ENCODE data around the gene KCNJ10.

GRCh38 chr1:160103658-160104408 is 33.9 kb upstream of the KCNJ10 start:
- TF ChIP-seq CTCF (conservative IDR thresholded peaks at IDR 0.05 in 1 of 2, IDR thresholded peaks at IDR 0.05 in 1 of 2; ENCODE audit: extremely low read depth in 1 of 2, insufficient read depth in 1 of 2, low read depth in 1 of 2, low read length in 2 of 2) (no peak), EZH2 (IDR thresholded peaks at IDR 0.05; ENCODE audit: borderline replicate concordance, low read length) (no peak)
